ENCODE data around the gene TMEM53.

Gene TMEM53

DNA sequence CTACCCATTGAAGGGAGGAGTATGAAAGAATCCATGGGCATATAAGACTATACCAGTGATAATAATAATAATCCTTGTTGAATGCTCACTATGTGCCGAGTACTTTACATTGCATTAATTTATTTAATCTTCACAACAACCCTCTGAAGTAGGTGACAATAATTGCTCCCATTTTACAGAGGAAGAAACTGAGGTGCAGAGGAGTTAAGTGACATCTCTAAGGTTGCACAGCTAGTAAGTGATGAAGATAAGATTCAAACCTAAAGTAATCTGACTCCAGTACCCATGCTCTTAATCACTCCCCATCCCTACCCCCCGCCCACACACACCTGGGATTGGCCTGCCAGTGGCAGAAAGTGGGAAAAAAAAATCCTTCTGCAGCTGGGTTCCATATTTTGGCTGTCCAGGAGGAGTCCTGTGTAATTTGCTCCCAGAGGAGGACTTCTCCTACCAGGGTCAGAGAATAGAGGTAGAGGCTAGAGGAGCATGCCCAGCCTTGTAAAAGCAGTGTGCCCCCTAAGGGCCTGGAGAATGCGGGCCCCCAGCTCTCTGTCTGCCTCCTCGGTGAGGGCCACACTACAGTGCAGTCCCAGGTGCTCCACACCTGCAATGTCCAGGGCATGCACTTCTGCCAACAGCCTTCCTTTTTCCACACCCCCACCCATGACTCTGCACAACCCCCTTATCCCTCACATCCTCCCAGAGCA lies 57.8 kb downstream of the TMEM53 start:
- no peaks in the 10 kb centered on the region for H3K9me3 ChIP-seq (ENCODE audit: control insufficient read depth, low read length)
- no peak overlapping the region for H3K27ac ChIP-seq (ENCODE audit: insufficient read depth, low read length, poor library complexity, severe bottlenecking)
- DNase-seq = no peak
- no peaks in the 10 kb centered on the region for H3K36me3 ChIP-seq (ENCODE audit: control insufficient read depth, insufficient read depth, low read length)
- H3K27me3 ChIP-seq (replicated peaks; ENCODE audit: control insufficient read depth, insufficient read depth, low read length, poor library complexity, severe bottlenecking) = no peaks in the 10 kb centered on the region
- no peak overlapping the region for H3K4me3 ChIP-seq (ENCODE audit: insufficient read depth, low read depth, low read length, poor library complexity, severe bottlenecking)
- no peaks in the 10 kb centered on the region for H3K4me1 ChIP-seq (ENCODE audit: control insufficient read depth, insufficient read depth, low read length, poor library complexity, severe bottlenecking)

DNA sequence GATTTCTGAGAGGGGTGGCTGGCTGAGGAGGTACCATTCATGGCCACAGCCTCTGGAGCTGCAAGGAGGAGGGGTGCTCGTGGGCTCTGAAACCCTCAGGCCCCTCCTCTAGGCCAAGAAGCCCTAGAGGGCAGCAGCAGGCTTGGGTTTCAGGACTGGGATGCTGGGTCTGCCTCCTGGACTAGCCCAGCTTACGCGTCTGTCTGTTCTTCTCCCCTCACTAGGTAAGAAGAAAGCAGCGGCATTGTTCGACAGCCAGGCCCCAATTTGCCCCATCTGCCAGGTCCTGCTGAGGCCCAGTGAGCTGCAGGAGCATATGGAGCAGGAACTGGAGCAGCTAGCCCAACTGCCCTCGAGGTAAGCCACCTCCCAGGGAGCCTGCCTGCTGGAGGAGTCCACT lies 60.3 kb downstream of the TMEM53 start:
- Histone ChIP-seq H3K27me3 (replicated peaks; ENCODE audit: control insufficient read depth, insufficient read depth, low read length, poor library complexity, severe bottlenecking) (no peaks in the 10 kb centered on the region), H3K4me3 (ENCODE audit: insufficient read depth, low read depth, low read length, poor library complexity, severe bottlenecking) (no peak overlapping the region), H3K36me3 (ENCODE audit: control insufficient read depth, insufficient read depth, low read length) (no peaks in the 10 kb centered on the region), H3K27ac (ENCODE audit: insufficient read depth, low read length, poor library complexity, severe bottlenecking) (no peak overlapping the region), H3K4me1 (ENCODE audit: control insufficient read depth, insufficient read depth, low read length, poor library complexity, severe bottlenecking) (no peaks in the 10 kb centered on the region), H3K9me3 (ENCODE audit: control insufficient read depth, low read length) (no peaks in the 10 kb centered on the region)
- no peak for DNase-seq

DNA sequence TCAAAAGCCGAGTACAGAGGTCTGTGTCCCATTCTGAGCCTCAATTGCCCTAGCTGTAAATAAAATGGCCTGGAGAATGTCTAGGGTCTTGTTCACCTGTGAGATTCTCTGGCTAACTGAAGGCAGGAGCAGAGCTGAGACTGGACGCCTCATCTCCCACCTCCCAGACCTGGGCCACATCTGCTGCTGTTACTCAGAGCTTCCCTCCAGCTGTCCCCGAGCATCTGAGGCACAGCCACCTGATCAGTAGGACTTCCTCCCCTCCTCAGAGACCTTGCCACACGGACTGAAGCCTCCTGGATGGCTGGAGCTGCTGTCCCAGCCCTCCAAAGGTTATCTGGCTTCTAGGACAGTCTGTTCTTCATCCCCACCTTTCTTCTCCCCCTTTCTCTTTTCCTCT lies 62.4 kb downstream of the TMEM53 start:
- no peaks in the 10 kb centered on the region for H3K4me1 ChIP-seq (ENCODE audit: control insufficient read depth, insufficient read depth, low read length, poor library complexity, severe bottlenecking)
- no peaks in the 10 kb centered on the region for H3K36me3 ChIP-seq (ENCODE audit: control insufficient read depth, insufficient read depth, low read length)
- DNase-seq = no peak
- no peak overlapping the region for H3K4me3 ChIP-seq (ENCODE audit: insufficient read depth, low read depth, low read length, poor library complexity, severe bottlenecking)
- H3K9me3 ChIP-seq (ENCODE audit: control insufficient read depth, low read length) = no peaks in the 10 kb centered on the region
- H3K27me3 ChIP-seq (replicated peaks; ENCODE audit: control insufficient read depth, insufficient read depth, low read length, poor library complexity, severe bottlenecking) = no peaks in the 10 kb centered on the region
- no peak overlapping the region for H3K27ac ChIP-seq (ENCODE audit: insufficient read depth, low read length, poor library complexity, severe bottlenecking)

DNA sequence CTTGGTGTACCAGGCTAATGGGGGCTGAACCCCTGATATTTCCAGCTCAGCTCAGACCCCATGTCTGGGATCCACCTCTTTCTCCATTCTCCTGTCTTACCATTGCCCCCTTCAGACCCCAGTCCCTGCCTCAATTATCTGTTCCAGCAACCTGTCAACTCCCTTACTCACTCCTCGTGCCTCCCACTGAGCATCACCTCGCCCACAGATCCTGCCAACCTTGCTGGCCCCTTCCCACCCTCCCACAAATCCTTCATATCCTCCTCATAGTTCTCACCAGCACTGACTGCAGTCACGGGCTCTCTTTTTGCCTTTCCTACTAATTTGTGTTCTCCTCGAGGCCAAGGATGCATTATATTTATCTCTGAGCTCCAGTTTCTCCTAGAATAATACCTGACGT lies 62.9 kb downstream of the TMEM53 start:
- Histone ChIP-seq H3K9me3 (ENCODE audit: control insufficient read depth, low read length) (no peaks in the 10 kb centered on the region), H3K4me1 (ENCODE audit: control insufficient read depth, insufficient read depth, low read length, poor library complexity, severe bottlenecking) (no peaks in the 10 kb centered on the region), H3K27ac (ENCODE audit: insufficient read depth, low read length, poor library complexity, severe bottlenecking) (no peak overlapping the region), H3K27me3 (replicated peaks; ENCODE audit: control insufficient read depth, insufficient read depth, low read length, poor library complexity, severe bottlenecking) (no peaks in the 10 kb centered on the region), H3K36me3 (ENCODE audit: control insufficient read depth, insufficient read depth, low read length) (no peaks in the 10 kb centered on the region), H3K4me3 (ENCODE audit: insufficient read depth, low read depth, low read length, poor library complexity, severe bottlenecking) (no peak overlapping the region)
- no peak for DNase-seq

DNA sequence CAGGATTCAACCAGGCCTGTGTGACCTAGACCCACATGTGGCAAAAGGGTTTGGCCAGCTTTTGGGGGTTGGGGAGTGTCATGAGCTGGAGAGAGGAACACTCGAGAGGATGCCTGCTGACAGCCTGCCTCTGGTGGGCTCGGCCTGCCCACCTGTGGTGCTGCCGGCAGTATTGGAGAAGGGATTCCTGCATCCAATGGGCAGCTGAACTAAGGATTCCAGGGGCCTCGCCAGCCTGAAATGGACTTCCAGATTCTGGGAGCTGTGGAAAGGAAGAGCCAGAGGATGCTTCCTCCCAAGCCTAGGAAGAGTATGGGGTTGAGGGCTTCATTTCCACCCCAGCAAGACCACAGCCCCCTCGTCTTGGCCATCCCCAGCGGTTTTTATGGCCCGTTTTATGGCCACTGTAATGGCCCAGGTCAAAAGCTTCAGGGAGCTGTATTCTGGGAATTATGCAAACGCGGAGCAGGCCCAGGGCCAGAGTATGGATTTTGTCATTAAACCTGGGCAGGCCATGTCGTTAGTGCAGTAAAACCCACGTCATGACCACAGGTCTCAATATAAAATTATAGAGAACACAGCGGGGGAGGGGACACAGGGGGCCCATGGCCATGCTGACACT lies 63.6 kb downstream of the TMEM53 start:
- DNase-seq = no peak

DNA sequence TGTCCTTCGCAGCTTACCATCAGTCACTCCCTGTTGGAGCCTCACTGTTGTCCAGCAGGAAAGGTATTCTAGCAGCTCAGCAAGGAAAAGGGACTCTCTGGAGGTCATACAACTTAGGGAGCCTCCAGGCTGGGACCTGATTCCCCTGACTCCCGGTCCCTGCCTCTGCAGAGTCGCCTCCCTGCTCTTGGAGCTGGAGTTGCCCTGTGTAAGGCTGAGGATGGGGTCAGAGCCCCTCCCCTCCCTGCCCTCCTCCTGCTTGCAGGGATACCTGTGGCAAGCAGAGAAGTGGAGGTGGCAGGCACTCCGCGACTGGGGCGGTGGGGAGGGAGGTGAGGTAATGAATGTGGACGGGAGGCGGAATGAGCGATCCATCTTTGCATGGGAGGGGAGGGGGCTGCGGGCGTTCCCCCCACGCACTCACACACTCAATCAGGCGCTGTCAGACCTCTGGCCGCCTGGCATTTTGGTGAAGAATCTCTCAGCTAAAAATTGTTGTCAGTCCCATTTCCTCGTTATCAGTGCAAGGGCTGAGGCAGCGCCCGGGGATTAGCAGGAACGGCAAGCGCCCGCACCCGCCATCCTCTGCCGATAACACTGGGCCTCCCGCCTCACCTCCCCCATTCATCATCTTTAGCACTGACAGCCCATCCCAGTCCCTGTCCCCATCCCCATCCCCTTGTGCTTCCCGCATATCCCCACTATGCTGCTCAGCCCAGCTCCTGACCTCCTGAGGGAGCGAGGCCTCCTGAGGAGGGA lies 64.3 kb downstream of the TMEM53 start:
- no peak overlapping the region for H3K4me3 ChIP-seq (ENCODE audit: insufficient read depth, low read depth, low read length, poor library complexity, severe bottlenecking)
- H3K9me3 ChIP-seq (ENCODE audit: control insufficient read depth, low read length) = no peaks in the 10 kb centered on the region
- H3K27me3 ChIP-seq (replicated peaks; ENCODE audit: control insufficient read depth, insufficient read depth, low read length, poor library complexity, severe bottlenecking) = no peaks in the 10 kb centered on the region
- H3K27ac ChIP-seq (ENCODE audit: insufficient read depth, low read length, poor library complexity, severe bottlenecking) = no peak overlapping the region
- no peaks in the 10 kb centered on the region for H3K4me1 ChIP-seq (ENCODE audit: control insufficient read depth, insufficient read depth, low read length, poor library complexity, severe bottlenecking)
- DNase-seq = no peak
- H3K36me3 ChIP-seq (ENCODE audit: control insufficient read depth, insufficient read depth, low read length) = no peaks in the 10 kb centered on the region

More for the DNA sequence above, 63.6 kb downstream of the TMEM53 start:
- no peaks in the 10 kb centered on the region for H3K4me1 ChIP-seq (ENCODE audit: control insufficient read depth, insufficient read depth, low read length, poor library complexity, severe bottlenecking)
- no peaks in the 10 kb centered on the region for H3K36me3 ChIP-seq (ENCODE audit: control insufficient read depth, insufficient read depth, low read length)
- no peaks in the 10 kb centered on the region for H3K27me3 ChIP-seq (replicated peaks; ENCODE audit: control insufficient read depth, insufficient read depth, low read length, poor library complexity, severe bottlenecking)
- H3K4me3 ChIP-seq (ENCODE audit: insufficient read depth, low read depth, low read length, poor library complexity, severe bottlenecking) = no peak overlapping the region
- H3K9me3 ChIP-seq (ENCODE audit: control insufficient read depth, low read length) = no peaks in the 10 kb centered on the region
- no peak overlapping the region for H3K27ac ChIP-seq (ENCODE audit: insufficient read depth, low read length, poor library complexity, severe bottlenecking)

DNA sequence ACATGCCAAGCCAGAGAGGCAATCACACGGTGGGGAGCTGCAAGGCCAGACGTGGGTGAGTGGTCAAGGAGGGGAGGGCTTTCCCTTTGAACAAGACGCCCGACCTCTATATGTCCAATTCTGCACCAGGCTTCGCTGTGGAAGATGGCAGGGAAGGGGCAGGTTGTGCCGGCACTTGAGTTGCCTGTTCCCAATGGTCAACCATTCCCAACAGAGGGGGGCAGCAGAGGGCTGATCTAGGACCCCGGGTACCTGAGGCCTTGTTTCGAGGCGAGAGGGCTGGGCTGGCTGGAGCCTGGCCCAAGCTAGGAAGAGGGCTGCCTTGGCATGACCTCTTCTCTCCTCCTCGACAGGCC lies 64.9 kb downstream of the TMEM53 start:
- H3K27ac ChIP-seq (ENCODE audit: insufficient read depth, low read length, poor library complexity, severe bottlenecking) = no peak overlapping the region
- no peaks in the 10 kb centered on the region for H3K9me3 ChIP-seq (ENCODE audit: control insufficient read depth, low read length)
- H3K27me3 ChIP-seq (replicated peaks; ENCODE audit: control insufficient read depth, insufficient read depth, low read length, poor library complexity, severe bottlenecking) = no peaks in the 10 kb centered on the region
- no peak overlapping the region for H3K4me3 ChIP-seq (ENCODE audit: insufficient read depth, low read depth, low read length, poor library complexity, severe bottlenecking)
- no peak for DNase-seq
- no peaks in the 10 kb centered on the region for H3K4me1 ChIP-seq (ENCODE audit: control insufficient read depth, insufficient read depth, low read length, poor library complexity, severe bottlenecking)
- no peaks in the 10 kb centered on the region for H3K36me3 ChIP-seq (ENCODE audit: control insufficient read depth, insufficient read depth, low read length)

DNA sequence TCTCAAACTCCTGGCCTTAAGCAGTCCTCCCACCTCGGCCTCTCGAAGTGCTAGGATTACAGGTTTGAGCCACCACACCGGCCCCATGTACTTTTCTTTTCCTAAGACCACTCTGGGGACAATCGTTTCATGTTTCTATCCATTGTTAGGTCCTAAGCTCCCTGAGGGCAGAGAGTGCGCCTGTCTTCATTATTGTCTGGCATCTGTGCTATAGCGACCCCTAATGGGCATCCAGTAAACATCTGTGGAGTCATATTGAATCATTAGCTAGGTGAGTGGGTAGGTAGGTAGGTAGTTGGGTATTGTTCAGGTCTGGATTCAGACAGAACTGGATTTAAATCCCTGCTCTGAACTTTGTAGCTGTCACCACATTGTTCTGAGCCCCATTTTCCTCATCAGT lies 66.1 kb downstream of the TMEM53 start:
- H3K27me3 ChIP-seq (replicated peaks; ENCODE audit: control insufficient read depth, insufficient read depth, low read length, poor library complexity, severe bottlenecking) = no peaks in the 10 kb centered on the region
- H3K36me3 ChIP-seq (ENCODE audit: control insufficient read depth, insufficient read depth, low read length) = no peaks in the 10 kb centered on the region
- H3K4me3 ChIP-seq (ENCODE audit: insufficient read depth, low read depth, low read length, poor library complexity, severe bottlenecking) = no peak overlapping the region
- no peak for DNase-seq
- no peaks in the 10 kb centered on the region for H3K4me1 ChIP-seq (ENCODE audit: control insufficient read depth, insufficient read depth, low read length, poor library complexity, severe bottlenecking)
- H3K9me3 ChIP-seq (ENCODE audit: control insufficient read depth, low read length) = no peaks in the 10 kb centered on the region
- H3K27ac ChIP-seq (ENCODE audit: insufficient read depth, low read length, poor library complexity, severe bottlenecking) = no peak overlapping the region

DNA sequence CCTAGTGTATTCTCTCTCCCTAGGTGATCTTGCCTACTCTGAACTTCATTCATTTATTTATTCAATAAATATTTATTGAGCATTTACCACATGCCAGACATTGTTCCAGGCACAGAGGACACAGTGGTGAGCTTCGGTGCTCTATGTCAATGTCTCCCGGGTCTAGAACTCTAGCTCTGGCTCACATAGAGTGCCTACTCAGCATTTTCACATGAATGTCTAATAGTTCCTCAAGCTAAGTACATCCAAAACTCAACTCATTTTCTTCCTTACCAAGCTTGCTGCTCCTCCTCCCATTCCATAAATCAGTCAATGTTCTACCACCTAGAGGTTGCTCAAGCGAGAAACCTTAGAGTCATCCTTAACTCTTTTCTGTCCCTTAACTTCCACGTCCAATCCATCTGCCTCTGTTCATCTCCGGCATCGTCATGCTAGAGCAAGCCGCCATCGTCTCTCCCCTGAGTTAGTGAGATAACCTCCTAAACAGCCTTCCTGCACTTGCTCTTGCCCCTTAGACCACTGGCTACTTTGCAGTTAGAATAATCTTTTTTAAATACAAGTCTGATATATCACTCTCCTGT lies 67.5 kb downstream of the TMEM53 start:
- H3K27me3 ChIP-seq (replicated peaks; ENCODE audit: control insufficient read depth, insufficient read depth, low read length, poor library complexity, severe bottlenecking) = no peaks in the 10 kb centered on the region
- no peaks in the 10 kb centered on the region for H3K9me3 ChIP-seq (ENCODE audit: control insufficient read depth, low read length)
- H3K4me3 ChIP-seq (ENCODE audit: insufficient read depth, low read depth, low read length, poor library complexity, severe bottlenecking) = no peak overlapping the region
- no peaks in the 10 kb centered on the region for H3K36me3 ChIP-seq (ENCODE audit: control insufficient read depth, insufficient read depth, low read length)
- H3K27ac ChIP-seq (ENCODE audit: insufficient read depth, low read length, poor library complexity, severe bottlenecking) = no peak overlapping the region
- DNase-seq = no peak
- H3K4me1 ChIP-seq (ENCODE audit: control insufficient read depth, insufficient read depth, low read length, poor library complexity, severe bottlenecking) = no peaks in the 10 kb centered on the region

Data from effector memory CD4-positive, alpha-beta T cell (primary cell).